ENCODE results near the gene MTSS2.
A peak's percentile ranks its signal among the peaks of the same experiment; 100 is the strongest.

MTSS2 gene

GRCh38 chr16:70665806-70666735 lies 19.8 kb downstream of the MTSS2 start:
- DNase-seq = no peak

DNA sequence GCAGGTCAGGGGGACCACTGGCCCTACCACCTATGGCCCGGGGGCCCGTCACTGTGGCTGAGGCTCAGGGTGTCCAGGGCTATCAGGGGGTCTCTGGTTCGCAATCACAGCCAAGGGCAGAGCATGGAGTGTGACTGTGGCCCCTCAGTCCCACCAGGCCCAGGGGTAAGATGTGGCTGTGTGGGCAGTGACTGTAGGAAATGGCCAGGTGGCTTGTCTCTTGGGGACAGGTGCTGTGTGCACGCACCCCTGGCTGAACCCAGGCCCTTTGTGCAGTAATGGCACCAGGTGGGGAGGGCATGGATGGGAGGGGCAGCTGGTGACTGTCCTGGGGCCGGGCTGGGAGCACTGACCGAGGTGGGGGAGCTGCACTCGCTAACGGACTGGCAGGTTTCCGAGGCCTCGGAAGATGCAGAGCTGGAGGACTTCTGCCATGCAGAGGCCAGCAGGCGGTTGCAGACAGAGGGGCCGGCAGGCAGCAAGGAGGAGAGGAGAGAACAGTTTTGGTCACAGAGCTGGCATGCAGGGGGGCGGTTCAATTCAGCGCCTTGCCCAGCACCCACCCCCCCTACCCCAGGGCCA lies 20.6 kb downstream of the MTSS2 start:
- DNase-seq = no peak

GRCh38 chr16:70664325-70665112 lies 21.3 kb downstream of the MTSS2 start:
- DNase-seq = no peak

GRCh38 chr16:70663524-70664324 lies 22.1 kb downstream of the MTSS2 start:
- no peak for DNase-seq

- DNase-seq = no peak
Observed at GRCh38 chr16:70662991-70663523, 22.8 kb downstream of the MTSS2 start.

GRCh38 chr16:70661918-70662641 lies 23.8 kb downstream of the MTSS2 start:
- DNase-seq = no peak

DNA sequence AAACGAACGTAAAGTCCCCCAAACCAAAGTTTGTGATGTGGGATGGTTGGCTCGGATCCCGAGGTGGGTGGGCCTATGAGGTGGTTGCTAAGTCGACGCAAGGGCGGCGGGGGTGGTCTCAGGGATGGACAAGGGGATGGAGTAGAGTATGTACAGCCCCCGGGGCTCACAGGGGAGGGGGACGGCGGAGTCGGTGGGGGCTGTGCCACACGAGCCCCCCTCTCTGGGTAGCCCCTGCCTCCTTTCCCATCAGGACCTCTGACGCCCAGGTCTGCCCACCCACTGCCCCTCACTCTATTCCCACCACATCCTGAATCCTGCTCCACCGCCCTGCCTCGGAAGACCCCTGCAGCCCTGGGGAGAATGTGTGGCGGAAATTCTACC lies 24.3 kb downstream of the MTSS2 start:
- no peak for DNase-seq

- DNase-seq = no peak
Observed at GRCh38 chr16:70660672-70661350, 25.0 kb downstream of the MTSS2 start.

DNA sequence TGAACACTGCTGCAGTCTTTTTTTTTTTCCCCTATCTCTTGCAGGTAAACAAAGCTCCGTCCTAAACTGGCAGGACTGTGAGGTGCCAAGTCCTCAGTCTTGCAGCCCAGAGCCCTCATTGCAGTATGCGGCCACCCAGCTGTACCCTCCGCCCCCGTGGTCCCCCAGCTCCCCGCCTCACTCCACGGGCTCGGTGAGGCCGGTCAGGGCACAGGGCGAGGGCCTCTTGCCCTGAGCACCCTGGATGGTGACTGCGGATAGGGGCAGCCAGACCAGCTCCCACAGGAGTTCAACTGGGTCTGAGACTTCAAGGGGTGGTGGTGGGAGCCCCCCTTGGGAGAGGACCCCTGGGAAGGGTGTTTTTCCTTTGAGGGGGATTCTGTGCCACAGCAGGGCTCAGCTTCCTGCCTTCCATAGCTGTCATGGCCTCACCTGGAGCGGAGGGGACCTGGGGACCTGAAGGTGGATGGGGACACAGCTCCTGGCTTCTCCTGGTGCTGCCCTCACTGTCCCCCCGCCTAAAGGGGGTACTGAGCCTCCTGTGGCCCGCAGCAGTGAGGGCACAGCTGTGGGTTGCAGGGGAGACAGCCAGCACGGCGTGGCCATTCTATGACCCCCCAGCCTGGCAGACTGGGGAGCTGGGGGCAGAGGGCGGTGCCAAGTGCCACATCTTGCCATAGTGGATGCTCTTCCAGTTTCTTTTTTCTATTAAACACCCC lies 25.7 kb downstream of the MTSS2 start:
- DNase-seq = no peak

DNA sequence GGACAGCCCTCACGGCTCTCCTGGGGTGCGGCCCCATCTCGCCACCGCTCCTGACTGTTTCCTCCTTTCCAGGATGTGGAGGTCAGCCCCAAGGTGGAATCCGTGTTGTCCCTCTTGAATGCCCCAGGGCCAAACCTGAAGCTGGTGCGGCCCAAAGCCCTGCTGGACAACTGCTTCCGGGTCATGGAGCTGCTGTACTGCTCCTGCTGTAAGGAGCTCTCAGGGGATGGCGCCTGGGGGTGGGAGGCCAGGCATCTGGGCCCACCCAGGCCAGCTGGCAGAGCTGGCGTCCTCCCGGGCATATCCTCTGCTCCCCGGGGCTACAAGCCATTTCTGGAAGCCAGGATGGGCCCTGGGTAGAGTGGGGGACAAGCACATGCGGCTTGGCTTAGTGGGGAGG lies 26.3 kb downstream of the MTSS2 start:
- DNase-seq = no peak

DNA sequence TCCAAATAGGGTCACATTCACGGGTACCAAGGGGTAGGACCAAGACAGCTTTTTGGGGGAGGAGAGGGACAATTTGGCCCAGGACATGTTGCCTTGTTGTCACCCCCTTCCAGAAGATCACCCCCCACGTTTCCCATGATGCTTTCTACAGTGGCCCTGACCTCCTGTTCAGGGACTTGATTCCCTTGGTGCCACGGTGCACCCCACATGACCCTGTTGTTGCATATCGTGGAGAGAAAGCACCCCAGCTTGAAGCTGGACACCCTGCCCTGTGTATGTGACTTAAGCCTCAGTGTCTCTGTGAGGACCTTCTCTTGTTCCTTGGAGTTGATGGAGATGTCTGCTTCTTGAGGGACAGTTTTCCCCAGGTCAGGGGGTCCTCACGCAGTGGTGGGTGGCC lies 26.9 kb downstream of the MTSS2 start:
- no peak for DNase-seq

DNA sequence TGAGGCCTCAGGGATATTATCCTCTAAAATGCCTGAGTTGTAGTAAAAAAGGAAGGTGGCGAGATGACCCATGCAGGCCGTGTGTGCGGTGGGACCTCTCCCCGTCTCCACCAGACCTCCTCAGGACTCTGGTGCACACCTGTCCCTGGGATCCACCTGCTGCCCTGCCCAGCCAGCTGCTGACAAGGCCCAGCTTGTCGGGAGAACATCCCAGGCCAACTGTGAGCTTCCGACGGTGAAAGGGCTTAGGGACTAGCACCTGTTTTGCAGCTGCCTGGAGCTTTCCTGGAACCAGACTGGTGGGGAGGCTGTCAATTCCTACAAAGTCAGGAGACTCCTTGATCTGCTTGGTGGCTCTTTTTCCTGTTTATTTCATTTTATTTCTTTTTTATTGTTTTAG lies 27.9 kb downstream of the MTSS2 start:
- DNase-seq = no peak

- DNase-seq = no peak
Observed at GRCh38 chr16:70656712-70657263, 29.1 kb downstream of the MTSS2 start.

- no peak for DNase-seq
Observed at GRCh38 chr16:70656065-70656711, 29.7 kb downstream of the MTSS2 start.

DNA sequence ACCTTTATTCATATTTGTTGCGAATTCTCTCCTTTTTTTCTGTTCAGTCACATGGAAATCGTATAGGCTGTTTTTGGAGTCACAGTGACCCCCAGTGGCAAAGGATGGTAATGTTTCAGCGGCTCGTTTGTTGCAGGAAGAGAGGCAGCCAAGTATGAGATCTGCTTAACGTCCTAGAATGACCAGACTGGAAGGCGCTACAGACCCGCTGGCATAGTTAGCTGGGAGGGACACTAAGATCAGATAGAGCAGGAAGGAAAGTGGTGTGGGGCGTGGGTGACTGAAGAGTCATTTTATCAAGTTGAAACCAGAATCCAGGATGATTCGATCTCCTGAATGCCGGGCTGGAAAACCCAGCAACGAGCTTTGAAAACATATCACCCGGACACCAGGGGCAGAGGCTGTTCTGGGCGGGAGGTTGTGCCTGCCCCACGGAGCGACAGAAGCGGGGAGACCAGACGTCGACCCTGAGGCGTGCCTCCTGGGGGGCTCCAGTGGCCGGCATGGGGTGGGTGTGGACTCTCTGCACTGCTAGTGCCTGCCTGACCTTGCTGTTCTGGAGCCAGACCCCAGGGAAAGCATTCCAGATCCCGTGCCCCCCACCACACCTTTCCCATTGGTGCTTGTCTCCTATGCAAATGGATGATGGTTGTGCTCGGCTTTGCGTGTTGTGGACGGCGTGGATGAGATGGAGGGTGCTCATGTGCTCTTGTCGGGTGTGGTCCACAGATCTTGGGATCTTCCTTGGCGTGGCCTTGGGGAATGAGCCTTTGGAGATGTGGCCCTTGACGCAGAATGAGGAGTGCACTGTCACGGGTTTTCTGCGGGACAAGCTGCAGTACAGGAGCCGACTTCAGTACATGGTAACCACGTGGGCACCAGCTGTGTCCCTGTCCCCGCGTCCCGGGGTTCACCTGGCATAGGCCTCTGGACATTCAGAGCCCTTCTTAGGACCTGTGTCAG lies 31.8 kb downstream of the MTSS2 start:
- DNase-seq = peak; percentile 58

DNA sequence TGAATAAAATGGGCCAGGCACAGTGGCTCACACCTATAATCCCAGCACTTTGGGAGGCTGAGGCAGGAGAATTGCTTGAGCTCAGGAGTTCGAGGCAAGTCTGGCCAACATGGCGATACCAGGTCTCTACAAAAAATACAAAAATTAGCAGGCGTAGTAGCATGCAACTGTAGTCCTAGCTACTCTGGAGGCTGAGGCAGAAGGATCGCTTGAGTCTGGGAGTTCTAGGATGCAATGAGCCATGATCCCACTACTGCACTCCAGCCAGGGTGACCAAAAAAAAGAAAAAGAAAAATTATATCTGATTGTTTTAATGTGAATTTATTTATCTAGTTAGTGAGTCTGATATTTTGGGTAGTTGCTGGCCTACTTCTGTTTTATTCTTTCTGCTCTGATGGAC lies 32.4 kb downstream of the MTSS2 start:
- DNase-seq = no peak

- no peak for DNase-seq
Observed at GRCh38 chr16:70652322-70652721, 33.5 kb downstream of the MTSS2 start.

DNA sequence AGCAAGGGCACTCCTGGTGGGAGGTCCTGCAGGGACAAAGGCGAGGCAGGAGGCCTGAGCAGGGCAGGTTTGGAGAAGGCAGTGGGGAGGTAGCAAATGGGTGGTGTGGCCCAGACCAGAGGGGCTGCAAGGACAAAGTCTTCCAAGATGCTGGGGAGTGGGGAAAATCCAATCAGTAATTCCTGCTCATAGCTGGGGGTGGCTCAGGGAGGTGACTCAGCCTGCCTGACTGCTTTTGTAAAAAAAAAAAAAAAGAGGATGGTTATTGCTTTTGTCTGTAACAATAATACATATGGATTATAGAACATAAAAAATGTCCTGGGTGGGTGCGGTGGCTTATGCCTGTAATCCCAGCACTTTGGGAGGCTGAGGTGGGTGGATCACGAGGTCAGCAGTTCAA lies 34.3 kb downstream of the MTSS2 start:
- DNase-seq = no peak

Data from NCI-H345 (cell line).